Stimulated activated CD4-positive, alpha-beta T cell treated with anti-CD3 and anti-CD28 coated beads, Interleukin-2, amount 100 ng/mL, for 4 hours (primary cell): Measurements from ENCODE around the gene EBPL.
"Not testable (repeated sequence)": the region's sequence is repeated elsewhere in the genome, so short reads cannot be mapped to it uniquely, and the experiment has no call there.

Experiments
- DNase-seq: peaks from one replicate; pipeline ENCODE4 v3.0.0-alpha.2; 2020; ENCODE audit warnings: low read depth

Gene EBPL

GRCh38 chr13:49690995-49691784, at the start of gene EBPL:
EBPL (minus strand) TSS chr13:49691486; CDS start chr13:49691424, 62 bp downstream.
- peak; percentile 83 for DNase-seq

GRCh38 chr13:49740870-49741269, 49.6 kb upstream of the EBPL start:
- no peak for DNase-seq

GRCh38 chr13:49739498-49740187, 48.4 kb upstream of the EBPL start:
- no peak for DNase-seq

- DNase-seq, result no peak
These were observed 42.1 kb upstream of the EBPL start for GRCh38 chr13:49733181-49733951.

- no peak for DNase-seq
These were observed 40.5 kb upstream of the EBPL start for GRCh38 chr13:49731766-49732165.

GRCh38 chr13:49716615-49717014, 25.3 kb upstream of the EBPL start:
- no peak for DNase-seq

- no peak for DNase-seq
These were observed 23.5 kb upstream of the EBPL start for GRCh38 chr13:49714757-49715156.

GRCh38 chr13:49711218-49711863, 20.1 kb upstream of the EBPL start:
- DNase-seq, result no peak

- DNase-seq, result not testable (repeated sequence)
These were observed 13.0 kb upstream of the EBPL start for GRCh38 chr13:49704264-49704663.

- no peak for DNase-seq
These were observed 10.2 kb upstream of the EBPL start for GRCh38 chr13:49701491-49701890.

- no peak for DNase-seq
These were observed 6.2 kb upstream of the EBPL start for GRCh38 chr13:49697468-49697867.

GRCh38 chr13:49694446-49694845, 3.2 kb upstream of the EBPL start:
- no peak for DNase-seq

GRCh38 chr13:49693877-49694276, 2.6 kb upstream of the EBPL start:
- no peak for DNase-seq

- DNase-seq, result no peak
These were observed 2.0 kb upstream of the EBPL start for GRCh38 chr13:49693191-49693733.

- DNase-seq, result no peak
These were observed 922 bp downstream of the EBPL start for GRCh38 chr13:49690133-49690994.

GRCh38 chr13:49683489-49683888, 7.8 kb downstream of the EBPL start:
- no peak for DNase-seq

- no peak for DNase-seq
These were observed 9.3 kb downstream of the EBPL start for GRCh38 chr13:49681842-49682435.

GRCh38 chr13:49679246-49679645, 12.0 kb downstream of the EBPL start:
- no peak for DNase-seq

GRCh38 chr13:49678191-49678914, 12.9 kb downstream of the EBPL start:
- no peak for DNase-seq
